ENCODE results near the gene MYO1F.

The MYO1F gene

DNA sequence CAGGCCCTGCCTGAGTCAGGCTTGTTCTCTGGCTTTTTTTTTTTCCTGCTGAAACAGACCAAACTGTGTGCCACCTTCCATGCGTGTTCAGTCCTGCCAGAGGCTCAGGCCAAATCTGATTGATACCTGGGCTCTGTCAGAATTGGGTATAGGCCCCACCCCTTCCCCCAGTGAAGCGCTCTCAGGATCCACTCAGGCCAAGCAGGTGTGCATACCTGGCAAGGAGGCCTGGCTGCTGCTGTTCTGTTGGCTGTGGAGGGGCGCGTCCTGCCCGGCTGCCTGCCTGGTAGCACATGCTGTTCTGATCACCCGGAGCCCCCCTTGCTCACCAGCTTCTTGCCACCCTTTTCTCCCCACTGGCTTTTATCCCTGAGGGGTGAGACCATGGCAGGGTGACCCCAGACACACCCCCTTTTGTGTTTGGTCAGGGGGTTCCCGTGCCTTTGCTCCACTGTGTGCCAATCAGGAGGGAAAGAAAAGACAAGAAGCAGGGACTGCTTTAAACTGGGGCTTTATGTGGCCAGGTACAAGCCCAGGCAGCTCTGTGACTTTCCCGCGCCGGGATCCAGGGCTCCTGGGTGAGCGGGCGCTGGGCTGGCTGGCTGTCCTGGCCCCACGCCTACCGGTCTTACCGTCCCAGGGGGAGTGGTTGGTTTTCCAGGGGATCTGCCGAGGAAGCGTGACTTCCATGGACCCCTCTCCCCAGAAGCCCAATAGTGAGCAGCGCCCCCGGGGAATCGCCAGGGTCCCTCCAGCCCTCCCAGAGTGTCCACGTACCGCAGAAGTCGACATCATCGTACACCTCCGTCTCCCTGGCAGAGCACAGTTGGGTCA, 87.5 kb downstream of the MYO1F start:
- peak; percentile 14 for DNase-seq

DNA sequence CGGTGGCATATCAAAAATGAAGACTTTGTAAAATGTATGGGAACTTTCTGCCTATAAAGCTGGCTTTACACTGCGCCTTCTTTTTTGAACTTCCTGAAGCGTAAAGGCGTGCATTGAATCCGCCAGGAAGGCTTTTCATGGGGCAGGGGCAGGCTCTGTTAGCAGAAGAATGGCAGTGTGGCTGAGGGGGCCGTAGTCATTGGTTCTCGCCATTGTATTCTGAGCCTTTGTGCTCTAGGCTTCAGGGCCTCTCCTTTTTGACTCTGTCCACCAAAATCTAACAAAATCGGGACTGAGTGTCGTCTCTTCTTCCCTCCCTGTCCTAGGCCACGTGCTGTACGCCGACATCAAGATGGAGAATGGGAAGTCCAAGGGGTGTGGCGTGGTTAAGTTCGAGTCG, 88.9 kb downstream of the MYO1F start:
- no peak for DNase-seq

DNA sequence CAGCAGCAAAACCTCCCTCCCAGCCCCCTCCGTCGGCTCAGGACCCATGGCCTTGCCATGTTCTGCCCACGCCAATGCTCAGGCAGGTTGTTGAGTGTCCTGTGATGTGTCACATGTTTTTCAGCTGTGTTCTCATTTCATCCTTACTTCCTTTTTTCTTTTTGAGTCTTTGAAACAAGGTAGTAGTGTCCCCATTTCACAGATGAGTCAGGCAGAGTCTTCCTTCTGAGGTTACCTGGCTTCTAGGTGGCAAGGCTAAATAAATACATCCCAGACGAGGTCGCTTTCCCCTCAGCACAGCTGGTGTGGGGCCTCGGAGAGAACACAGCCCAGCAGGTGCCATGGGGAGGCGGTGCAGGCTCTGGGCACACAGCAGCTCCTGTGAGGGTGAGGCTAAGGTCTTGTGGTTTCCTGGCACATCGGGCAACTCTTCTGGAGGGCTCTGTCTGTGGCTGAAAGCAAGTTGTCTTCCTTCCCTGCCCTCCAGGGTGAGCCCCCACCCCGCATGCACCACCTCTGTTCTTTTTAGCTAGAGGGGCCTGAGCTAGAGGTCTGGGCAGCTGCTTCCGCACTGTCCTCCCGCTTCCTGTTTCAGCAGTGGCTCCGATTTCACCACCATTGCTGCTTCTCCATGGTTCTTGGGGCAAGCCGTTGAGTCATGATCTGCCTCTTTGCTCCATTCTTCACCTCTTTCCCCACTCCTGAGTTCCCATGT, 89.9 kb downstream of the MYO1F start:
- no peak for DNase-seq

DNA sequence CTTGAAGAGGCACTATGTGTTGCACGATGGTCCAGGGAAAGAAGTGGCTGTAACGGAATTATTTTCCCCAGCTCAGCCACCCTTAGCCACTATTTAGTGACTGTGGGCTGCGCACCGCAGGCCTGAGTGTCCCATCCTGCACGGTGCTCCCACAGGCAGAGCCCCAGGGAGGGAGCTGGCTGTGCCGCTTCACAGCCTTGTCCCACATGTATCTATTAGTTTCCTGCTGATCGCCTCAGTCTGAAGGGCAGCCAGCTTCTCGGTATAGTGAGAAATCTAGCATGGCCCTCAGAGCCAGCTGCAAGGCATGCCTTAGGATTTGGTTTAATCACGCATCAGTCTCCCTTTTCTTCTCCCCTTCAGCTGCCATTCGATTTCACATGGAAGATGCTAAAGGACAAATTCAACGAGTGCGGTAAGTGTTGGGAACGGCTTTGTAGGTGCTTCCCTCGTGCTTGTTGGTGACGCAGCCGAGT, 90.5 kb downstream of the MYO1F start:
- no peak for DNase-seq

DNA sequence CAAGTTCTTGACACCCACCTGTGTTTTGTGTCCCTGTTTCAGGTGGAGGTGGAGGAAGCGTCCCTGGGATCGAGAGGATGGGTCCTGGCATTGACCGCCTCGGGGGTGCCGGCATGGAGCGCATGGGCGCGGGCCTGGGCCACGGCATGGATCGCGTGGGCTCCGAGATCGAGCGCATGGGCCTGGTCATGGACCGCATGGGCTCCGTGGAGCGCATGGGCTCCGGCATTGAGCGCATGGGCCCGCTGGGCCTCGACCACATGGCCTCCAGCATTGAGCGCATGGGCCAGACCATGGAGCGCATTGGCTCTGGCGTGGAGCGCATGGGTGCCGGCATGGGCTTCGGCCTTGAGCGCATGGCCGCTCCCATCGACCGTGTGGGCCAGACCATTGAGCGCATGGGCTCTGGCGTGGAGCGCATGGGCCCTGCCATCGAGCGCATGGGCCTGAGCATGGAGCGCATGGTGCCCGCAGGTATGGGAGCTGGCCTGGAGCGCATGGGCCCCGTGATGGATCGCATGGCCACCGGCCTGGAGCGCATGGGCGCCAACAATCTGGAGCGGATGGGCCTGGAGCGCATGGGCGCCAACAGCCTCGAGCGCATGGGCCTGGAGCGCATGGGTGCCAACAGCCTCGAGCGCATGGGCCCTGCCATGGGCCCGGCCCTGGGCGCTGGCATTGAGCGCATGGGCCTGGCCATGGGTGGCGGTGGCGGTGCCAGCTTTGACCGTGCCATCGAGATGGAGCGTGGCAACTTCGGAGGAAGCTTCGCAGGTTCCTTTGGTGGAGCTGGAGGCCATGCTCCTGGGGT, 91.5 kb downstream of the MYO1F start:
- DNase-seq = no peak

DNA sequence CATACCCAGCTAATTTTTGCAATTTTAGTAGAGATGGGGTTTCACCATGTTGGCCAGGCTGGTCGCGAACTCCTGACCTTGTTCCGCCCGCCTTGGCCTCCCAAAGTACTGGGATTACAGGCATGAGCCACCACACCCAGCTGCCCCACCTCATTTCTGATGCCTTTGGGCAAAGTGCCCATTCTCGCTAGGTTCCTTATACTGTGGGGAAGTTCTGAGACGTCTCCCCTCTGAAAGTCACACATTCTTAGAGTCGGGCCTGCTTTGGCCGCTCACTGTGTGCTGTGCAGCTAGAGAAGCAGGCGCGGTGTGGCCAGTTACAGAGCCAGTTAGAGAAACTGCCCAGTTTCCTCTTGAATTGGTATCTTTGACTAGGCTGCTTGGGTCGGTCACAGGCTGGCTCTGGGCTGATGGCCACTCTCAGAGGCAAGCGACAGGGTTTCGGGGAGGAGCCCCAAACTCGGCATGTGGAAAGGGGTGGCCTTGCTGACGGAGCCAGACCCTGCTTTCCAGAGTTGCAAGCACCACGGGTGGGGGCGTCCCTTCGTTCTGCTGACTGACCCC, 92.8 kb downstream of the MYO1F start:
- no peak for DNase-seq

DNA sequence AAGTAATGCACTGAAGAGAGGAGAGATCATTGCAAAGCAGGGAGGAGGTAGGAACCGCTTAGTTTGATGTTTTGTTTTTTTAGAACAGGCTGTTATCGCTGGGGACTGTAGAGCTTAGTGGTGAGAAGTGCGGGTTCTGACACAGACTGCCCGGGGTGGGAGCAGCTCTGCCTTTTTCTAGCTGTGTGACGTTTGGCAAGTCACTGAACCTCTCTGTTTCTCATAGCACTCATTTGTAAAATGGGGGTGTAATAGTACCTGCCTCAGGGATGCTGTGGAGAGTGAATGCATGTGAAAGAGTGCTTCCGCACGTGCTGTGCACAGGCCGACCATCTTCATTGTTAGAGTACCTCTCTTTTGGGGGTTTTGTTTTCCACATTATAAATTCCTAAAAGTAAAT, 94.1 kb downstream of the MYO1F start:
- DNase-seq = no peak

DNA sequence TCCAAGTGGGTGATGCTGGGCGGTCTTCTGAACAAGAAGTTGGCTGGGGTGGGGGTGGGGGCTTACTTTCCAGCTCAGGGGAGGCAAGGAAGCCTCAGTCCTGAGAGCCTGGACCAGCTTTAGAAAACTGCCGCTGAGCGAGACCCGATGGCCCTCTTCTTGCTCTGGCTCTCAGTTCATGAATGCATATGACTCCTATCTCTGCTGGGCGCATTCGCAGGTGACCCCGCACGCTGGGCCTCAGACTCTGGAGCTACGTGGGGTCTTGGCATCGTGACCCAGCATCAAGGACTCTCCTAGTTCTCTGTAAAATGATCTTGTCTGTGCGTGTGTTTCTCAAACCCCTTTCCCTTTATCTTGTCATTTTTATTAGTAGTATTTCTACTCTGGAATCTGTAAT, 94.5 kb downstream of the MYO1F start:
- DNase-seq = no peak

DNA sequence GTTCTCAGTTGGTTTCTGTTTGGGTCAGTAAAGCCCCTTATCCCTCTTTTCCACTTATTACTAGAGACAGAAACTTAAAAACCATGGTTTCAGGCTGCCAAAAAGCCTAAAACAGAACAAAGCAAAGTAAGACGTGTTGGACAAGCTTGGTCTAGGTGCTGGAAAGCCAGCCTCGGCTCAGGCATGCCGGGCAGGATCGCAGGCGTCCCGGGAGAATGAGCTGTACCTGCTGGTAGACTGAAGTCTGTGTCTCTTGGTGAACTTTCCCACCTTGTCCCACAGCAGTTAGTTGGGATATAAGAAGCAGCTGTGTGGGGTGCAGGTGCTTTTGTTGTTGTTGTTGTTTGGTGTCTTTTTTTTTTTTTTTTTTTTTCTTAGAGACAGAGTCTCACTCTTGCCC, 95.6 kb downstream of the MYO1F start:
- DNase-seq = no peak

DNA sequence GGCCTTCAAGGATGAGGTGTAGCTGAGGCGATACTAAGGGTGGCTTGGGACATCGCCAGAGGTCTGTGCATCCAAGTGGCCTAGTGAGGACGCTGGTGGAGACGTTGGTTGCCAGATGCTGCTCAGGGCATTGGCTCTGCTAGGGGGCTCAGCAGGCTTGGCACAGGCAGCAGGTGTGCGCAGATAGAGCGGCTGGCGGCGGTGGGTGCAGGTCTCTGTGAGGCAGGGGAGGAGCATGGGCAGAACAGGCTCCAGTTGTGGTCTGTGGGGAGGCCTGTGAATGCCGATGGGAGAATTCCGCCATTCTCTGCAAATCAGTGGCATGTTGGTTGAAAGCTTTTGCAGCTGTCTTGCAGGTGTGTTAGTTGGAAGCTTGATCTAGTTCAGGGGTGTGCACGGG, 96.0 kb downstream of the MYO1F start:
- no peak for DNase-seq

DNA sequence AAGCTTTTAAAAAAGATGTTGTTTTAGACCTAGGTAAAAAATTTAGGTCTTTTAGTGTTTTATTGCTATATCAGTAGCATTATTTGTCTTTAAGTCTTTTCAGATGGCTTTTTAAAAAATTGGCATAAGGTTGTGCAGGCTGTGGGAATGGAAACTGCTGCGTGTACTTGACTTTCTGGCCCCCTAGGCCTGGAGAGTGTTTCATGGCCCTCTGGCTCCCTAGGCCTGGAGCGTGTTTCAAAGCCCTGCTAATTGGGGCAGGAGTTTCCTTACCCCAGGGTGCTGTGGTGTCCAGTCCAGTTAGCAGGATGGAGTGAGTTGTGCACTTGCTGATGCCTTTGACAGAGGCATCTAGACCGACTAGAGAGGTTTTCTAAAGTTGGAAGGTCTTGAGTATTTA, 98.6 kb downstream of the MYO1F start:
- DNase-seq = no peak

DNA sequence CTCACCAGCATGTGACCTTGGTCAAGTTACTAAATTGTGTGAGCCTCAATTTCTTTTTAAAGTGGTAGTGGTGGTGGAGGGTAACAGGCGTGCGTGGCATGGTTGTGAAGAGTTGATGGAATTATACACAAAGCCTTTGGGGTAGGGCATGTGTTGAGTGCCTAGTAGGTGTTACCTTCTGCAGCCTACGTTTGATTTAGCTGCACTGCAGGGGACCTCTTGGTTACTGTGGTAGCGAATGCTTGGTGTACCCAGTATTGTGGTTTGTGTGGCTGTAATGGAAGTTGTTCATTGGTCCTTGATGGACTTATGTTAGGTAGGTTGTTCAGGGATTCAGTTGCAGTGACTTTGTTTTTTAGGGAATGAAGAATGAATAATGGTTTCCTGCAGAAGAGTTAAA, 99.4 kb downstream of the MYO1F start:
- no peak for DNase-seq

DNA sequence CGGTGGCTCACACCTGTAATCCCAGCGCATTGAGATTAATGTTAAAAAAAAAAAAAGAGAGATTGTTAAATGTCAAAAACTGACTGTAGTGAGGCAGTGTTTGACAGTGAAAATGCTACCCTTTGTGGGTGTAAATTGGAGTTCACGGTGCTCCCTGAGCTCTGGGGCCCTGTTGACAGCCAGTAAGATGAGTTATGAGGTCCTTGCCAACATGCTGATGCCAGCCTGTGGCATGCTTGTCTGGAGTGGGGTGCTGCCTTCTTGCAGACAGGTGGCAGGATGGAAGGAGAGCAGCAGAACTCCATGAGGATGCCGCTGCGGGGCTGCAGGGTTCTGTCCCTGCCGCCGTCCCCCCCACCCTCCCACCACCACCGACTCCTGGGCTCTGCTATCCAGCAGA, 100.7 kb downstream of the MYO1F start:
- DNase-seq = no peak

DNA sequence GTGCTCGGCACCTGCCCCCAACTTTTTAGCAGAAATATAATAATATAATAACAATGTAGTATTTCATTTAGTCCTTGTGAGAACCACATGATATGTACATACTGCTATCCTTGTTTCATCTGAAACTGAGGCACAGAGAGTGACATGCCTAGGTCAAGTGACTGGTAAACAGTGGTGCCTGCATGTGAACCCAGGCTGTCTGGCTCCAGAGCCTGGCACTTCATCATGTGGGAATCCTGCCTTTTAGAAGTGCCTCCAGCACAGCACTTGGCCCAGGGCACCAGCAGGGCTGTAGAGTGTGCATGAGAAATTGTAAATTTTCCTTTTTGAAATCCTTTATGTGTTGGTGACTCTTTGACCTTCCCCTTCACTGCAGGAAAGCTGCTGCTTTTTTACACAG, 102.2 kb downstream of the MYO1F start:
- no peak for DNase-seq

DNA sequence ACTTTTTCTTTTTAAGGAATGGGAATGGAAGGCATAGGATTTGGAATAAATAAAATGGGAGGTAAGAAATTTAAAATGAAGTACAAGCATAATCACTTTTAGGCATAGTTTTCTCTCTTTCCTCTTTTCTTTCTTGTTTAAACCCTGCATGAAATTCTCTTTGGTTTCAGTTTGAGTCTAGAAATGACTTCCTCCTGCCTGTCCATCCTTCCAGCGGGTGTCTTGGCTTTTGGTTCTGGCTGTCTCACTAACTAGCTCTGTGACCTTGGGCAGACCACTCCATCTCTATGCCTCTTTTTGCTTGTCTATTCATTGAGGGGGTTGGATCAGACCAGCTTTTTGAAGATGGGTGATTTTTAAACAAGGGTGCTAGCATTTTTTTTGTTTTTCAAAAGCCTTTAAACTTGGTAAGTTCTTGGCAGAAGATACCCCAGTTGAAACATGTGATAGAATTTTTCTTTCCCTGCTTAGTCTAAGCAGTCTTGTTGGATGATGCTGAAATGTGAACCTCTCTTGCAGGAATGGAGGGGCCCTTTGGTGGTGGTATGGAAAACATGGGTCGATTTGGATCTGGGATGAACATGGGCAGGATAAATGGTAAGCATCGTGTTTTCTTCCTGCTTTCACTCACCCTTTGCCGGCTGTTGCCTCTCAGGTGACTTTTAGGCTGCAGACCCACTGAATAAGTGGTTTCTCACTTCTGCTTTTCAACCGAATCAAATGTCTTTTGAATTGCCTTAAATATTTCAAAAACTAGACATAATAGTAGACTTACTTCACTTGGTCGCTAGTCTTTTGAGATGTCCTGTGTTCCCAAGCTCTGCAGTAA, 103.4 kb downstream of the MYO1F start:
- DNase-seq = no peak

Data from NCI-H2029 treated with DMSO at 0.1 percent for 48 hours (cell line).